ENCODE measurements around the gene CAP2. TPM values are rescaled to one million over a fixed set of nuclear protein-coding genes. Genes with fewer than 3 reads are reported as not detected.
"Not testable (repeated sequence)": the region's sequence is repeated elsewhere in the genome, so short reads cannot be mapped to it uniquely, and the experiment has no call there.

Gene CAP2
- total RNA-seq, 2 donors from 2014 or later, result 2.7 to 10.4 TPM

DNA sequence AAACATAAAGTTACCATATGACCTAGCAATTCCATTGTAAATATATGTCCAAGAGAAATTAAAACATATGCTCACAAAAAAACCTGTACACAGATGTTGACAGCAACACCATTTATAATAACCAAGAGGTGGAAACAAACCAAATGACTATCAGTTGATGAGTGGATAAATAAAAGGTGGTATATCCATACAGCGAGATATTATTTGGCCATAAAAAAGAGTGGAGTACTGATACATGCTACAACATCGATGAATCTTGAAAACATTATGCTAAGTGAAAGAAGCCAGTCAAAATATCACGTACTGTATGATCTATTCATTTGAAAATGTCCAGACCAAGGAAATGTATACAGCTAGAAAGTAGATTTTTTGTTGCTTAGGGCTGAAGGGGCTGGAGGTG lies 2.9 kb downstream of the CAP2 start:
- H3K9ac ChIP-seq (ENCODE audit: low read depth in 2 of 2, low read length in 2 of 2), result no peak overlapping the region
- TF ChIP-seq CTCF (IDR thresholded peaks at IDR 0.05), result no peak
- intact Hi-C loops (cut with DNase I), result no loop called here

GRCh38 chr6:17397764-17398194 lies 4.4 kb downstream of the CAP2 start:
- DNase-seq, result no peak
- intact Hi-C loops (cut with DNase I), result no loop called here
- no peaks in the 10 kb centered on the region for H3K9me3 ChIP-seq
- H3K27me3 ChIP-seq, result no peaks in the 10 kb centered on the region
- no peak overlapping the region for H3K9ac ChIP-seq (ENCODE audit: low read depth in 2 of 2, low read length in 2 of 2)
- no peaks in the 10 kb centered on the region for H3K4me1 ChIP-seq
- H3K4me3 ChIP-seq, result no peak overlapping the region
- H3K36me3 ChIP-seq, result no peaks in the 10 kb centered on the region
- TF ChIP-seq CTCF (IDR thresholded peaks at IDR 0.05), result no peak
- no peak overlapping the region for H3K27ac ChIP-seq

More for the DNA sequence above, 2.9 kb downstream of the CAP2 start:
- DNase-seq, result no peak
- H3K4me1 ChIP-seq, result no peaks in the 10 kb centered on the region
- no peak overlapping the region for H3K27ac ChIP-seq
- H3K36me3 ChIP-seq, result no peaks in the 10 kb centered on the region
- H3K27me3 ChIP-seq, result no peaks in the 10 kb centered on the region
- no peaks in the 10 kb centered on the region for H3K9me3 ChIP-seq
- H3K4me3 ChIP-seq, result no peak overlapping the region

DNA sequence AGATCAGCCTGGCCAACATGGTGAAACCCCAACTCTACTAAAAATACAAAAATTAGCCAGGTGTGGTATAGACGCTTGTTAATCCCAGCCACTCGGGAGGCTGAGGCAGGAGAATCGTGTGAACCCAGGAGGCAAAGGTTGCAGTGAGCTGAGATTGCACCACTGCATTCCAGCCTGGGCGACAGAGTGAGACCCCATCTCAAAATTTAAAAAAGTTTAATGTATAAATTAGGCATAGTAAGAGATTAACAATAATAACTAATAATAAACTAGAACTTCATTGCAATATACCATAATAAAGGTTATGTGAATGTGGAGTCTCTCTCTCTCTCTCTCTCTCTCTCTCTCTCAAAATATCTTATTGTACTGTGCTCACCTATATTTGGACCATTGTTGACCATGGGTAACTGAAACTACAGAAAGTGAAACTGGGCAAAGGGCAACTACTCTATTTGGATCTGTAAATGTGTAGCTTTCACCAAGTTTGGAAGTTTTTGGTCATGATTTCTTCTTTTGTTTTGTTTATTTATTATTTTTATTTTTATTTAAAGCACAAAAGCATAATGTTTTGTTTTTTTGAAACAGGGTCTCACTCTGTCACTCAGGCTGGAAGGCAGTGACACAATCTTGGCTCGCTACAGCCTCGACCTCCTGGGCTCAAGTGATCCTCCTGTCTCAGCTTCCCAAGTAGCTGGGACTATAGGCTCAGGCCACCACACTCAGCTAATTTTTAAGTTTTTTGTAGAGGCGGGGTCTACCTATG lies 12.0 kb downstream of the CAP2 start:
- H3K27ac ChIP-seq; H3K9me3 ChIP-seq; H3K4me3 ChIP-seq; H3K36me3 ChIP-seq; DNase-seq; H3K9ac ChIP-seq (ENCODE audit: low read depth in 2 of 2, low read length in 2 of 2); H3K4me1 ChIP-seq; intact Hi-C loops (cut with DNase I); H3K27me3 ChIP-seq: not testable (repeated sequence)

GRCh38 chr6:17405944-17406245 lies 12.5 kb downstream of the CAP2 start:
- peak; percentile 49 for DNase-seq
- Histone ChIP-seq H3K4me3 (no peak overlapping the region), H3K9ac (ENCODE audit: low read depth in 2 of 2, low read length in 2 of 2) (no peak overlapping the region), H3K4me1 (no peaks in the 10 kb centered on the region), H3K36me3 (no peaks in the 10 kb centered on the region), H3K27ac (no peak overlapping the region), H3K9me3 (no peaks in the 10 kb centered on the region), H3K27me3 (no peaks in the 10 kb centered on the region)
- intact Hi-C loops (cut with DNase I), result no loop called here
- no peak for TF ChIP-seq CTCF (IDR thresholded peaks at IDR 0.05)

DNA sequence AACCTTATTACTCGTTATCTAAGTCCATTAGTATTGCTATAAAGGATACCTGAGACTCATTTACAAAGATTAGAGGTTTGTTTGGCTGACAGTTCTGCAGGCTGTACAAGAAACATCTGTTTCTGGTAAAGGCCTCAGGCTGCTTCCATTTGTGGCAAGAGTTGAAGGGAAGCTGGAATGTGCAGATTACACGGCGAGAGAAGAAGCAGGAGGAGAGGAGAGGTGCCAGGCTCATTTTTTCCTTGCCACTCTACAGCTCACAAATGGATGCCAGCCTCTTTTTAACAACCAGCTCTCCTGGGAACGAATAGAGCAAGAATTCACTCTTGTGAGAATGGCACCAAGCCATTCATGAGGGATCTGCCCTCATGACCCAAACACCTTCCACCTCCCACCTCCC lies 14.7 kb downstream of the CAP2 start:
- intact Hi-C loops (cut with DNase I), result no loop called here
- Histone ChIP-seq H3K27ac (no peak overlapping the region), H3K4me3 (no peak overlapping the region), H3K9ac (ENCODE audit: low read depth in 2 of 2, low read length in 2 of 2) (no peak overlapping the region), H3K4me1 (no peaks in the 10 kb centered on the region), H3K36me3 (no peaks in the 10 kb centered on the region), H3K27me3 (no peaks in the 10 kb centered on the region), H3K9me3 (no peaks in the 10 kb centered on the region)
- no peak for TF ChIP-seq CTCF (IDR thresholded peaks at IDR 0.05)
- DNase-seq, result no peak

DNA sequence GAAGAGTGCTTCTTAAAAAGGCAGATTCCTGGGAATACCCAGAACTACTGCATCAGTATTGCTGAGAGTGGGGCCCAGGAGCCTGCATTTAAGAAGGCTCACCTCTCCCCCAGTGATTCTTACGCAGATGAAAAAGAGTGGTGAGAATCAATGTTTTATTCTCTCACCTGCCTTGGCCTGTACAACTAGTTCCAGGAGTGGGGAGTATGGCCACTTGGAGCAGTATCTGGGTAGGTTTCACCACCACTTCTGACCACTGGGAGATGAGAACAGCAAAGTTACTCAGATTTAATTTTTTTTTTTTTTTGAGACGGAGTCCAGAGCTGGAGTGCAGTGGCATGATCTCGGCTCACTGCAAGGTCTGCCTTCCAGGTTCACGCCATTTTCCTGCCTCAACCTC lies 16.9 kb downstream of the CAP2 start:
- TF ChIP-seq CTCF (IDR thresholded peaks at IDR 0.05), result no peak
- Histone ChIP-seq H3K27me3 (no peaks in the 10 kb centered on the region), H3K9me3 (no peaks in the 10 kb centered on the region), H3K27ac (no peak overlapping the region), H3K36me3 (no peaks in the 10 kb centered on the region), H3K4me3 (no peak overlapping the region), H3K9ac (ENCODE audit: low read depth in 2 of 2, low read length in 2 of 2) (no peak overlapping the region), H3K4me1 (no peaks in the 10 kb centered on the region)
- no peak for DNase-seq
- intact Hi-C loops (cut with DNase I), result no loop called here
